Body of pancreas (tissue), 4 donors: ENCODE results near the gene ARHGEF4. TPM values are rescaled to one million over a fixed set of nuclear protein-coding genes. Genes with fewer than 3 reads are reported as not detected.

Experiments
- ATAC-seq: fragments of 150-250 bp; one replicate; pipeline ENCODE4 v1.9.1; 2016
- DNase-seq, 4 donors: peaks; one replicate each; pipeline ENCODE4 v3.0.0-alpha.2; 2019
- H3K27ac ChIP-seq, 4 donors: fragments of 200-600 bp; sonication (generic); 1 replicate in 3 of 4; 2 replicates in 1 of 4; pipeline versions ENCODE4 v1.5.1 to v1.6.1; 2016 to 2019; ENCODE audit warnings: mild to moderate bottlenecking in 1 of 4, mixed read lengths in 1 of 4, moderate library complexity in 1 of 4
- H3K27me3 ChIP-seq, 2 donors: fragments of 200-600 bp; sonication (generic); one replicate each; pipeline ENCODE4 v1.6.0; 2016; ENCODE audit warnings: mild to moderate bottlenecking in 1 of 2
- H3K36me3 ChIP-seq, 2 donors: fragments of 200-600 bp; sonication (generic); replicated peaks in 1 of 2; 2 replicates each; pipeline ENCODE4 v1.5.1; 2016; ENCODE audit warnings: low read depth in 2 of 2; ENCODE audit not compliant: insufficient read depth in 1 of 2
- H3K4me1 ChIP-seq: fragments of 200-600 bp; sonication (generic); one replicate; pipeline ENCODE4 v1.6.0; 2016
- H3K4me3 ChIP-seq, 2 donors: fragments of 200-600 bp; sonication (generic); 1 replicate in 1 of 2; 2 replicates in 1 of 2; pipeline ENCODE4 v1.5.1; 2016 to 2019
- H3K9me3 ChIP-seq, 3 donors: fragments of 200-600 bp; sonication (generic); 1 replicate in 2 of 3; 2 replicates in 1 of 3; pipeline ENCODE4 v1.5.1; 2016
- CTCF ChIP-seq, 7 experiments: fragments of 450-650 bp in 4 of 7; fragments of 200-600 bp in 3 of 7; sonication (generic) in 3 of 7; IDR thresholded peaks; one replicate each; pipeline ENCODE4 v1.5.1; 2016 to 2019; ENCODE audit warnings: antibody characterized with exemption in 7 of 7
- POLR2A ChIP-seq, 3 donors: fragments of 450-650 bp; IDR thresholded peaks; one replicate each; pipeline ENCODE4 v1.6.1; 2016; ENCODE audit warnings: antibody characterized with exemption in 3 of 3, mild to moderate bottlenecking in 2 of 3
- WGBS, 2 donors: methylation state at CpG; one replicate each; pipeline ENCODE4 v1.1.5; 2017; 5-methylcytosine and 5-hydroxymethylcytosine counted together
- intact Hi-C: fragments of 100-400 bp; cut with DNase I; formaldehyde crosslinking; loops from one replicate; pipeline ENCODE4 v1.15.1; 2023
- total RNA-seq, 2 donors: library from RNA; depleted of rRNA; stranded (reverse); fragments of >200 nt; gene quantifications; one replicate each; pipeline ENCODE4 v1.1.0, GENCODE V29; 2016

ARHGEF4 gene
- total RNA-seq, 2 donors from 2014 or later, result 28.8 to 39.9 TPM

GRCh38 chr2:131045286-131046027, 208.7 kb downstream of the ARHGEF4 start:
- H3K4me1 ChIP-seq, result peaks cover 23% of the 10 kb centered on the region
- no peak for TF ChIP-seq POLR2A (IDR thresholded peaks at IDR 0.05)
- TF ChIP-seq CTCF (IDR thresholded peaks at IDR 0.05), result no peak
- H3K27ac ChIP-seq, result no peak overlapping the region
- H3K9me3 ChIP-seq, result no peaks in the 10 kb centered on the region
- intact Hi-C loops, result no loop called here
- 82 to 89% methylated on average over 2 to 8 of the region's 8 CpGs for WGBS, 2 donors
- DNase-seq (no peak), ATAC-seq (no peak)
- H3K36me3 ChIP-seq, result peaks cover 0 to 6% of the 10 kb centered on the region in 2 donors
- no peak overlapping the region for H3K4me3 ChIP-seq
- H3K27me3 ChIP-seq, result no peaks in the 10 kb centered on the region

- Histone ChIP-seq H3K4me1 (peaks cover 15% of the 10 kb centered on the region), H3K4me3 (no peak overlapping the region), H3K9me3 (no peaks in the 10 kb centered on the region), H3K36me3 (peaks cover 5 to 9% of the 10 kb centered on the region in 2 donors), H3K27ac (no peak overlapping the region), H3K27me3 (no peaks in the 10 kb centered on the region)
- DNase-seq (peak in 2 of 4 donors; percentile 33 to 40), ATAC-seq (no peak)
- TF ChIP-seq CTCF (IDR thresholded peaks at IDR 0.05) (no peak), POLR2A (IDR thresholded peaks at IDR 0.05) (no peak)
- 85 to 87% methylated on average over 19 to 29 of the region's 32 CpGs for WGBS, 2 donors
- intact Hi-C loops, result no loop called here
These were observed 209.6 kb downstream of the ARHGEF4 start for GRCh38 chr2:131046028-131046917.

- Histone ChIP-seq H3K27ac (no peak overlapping the region), H3K4me3 (no peak overlapping the region), H3K36me3 (peaks cover 5 to 17% of the 10 kb centered on the region in 2 donors), H3K9me3 (no peaks in the 10 kb centered on the region), H3K27me3 (no peaks in the 10 kb centered on the region), H3K4me1 (peaks cover 7% of the 10 kb centered on the region)
- no peak for TF ChIP-seq POLR2A (IDR thresholded peaks at IDR 0.05)
- no peak for TF ChIP-seq CTCF (IDR thresholded peaks at IDR 0.05)
- DNase-seq (peak in 1 of 4 donors; percentile 33), ATAC-seq (no peak)
- intact Hi-C loops, result no loop called here
- WGBS, 2 donors, result 92 to 95% methylated on average over 18 of the region's 18 CpGs
These were observed 210.4 kb downstream of the ARHGEF4 start for GRCh38 chr2:131046918-131047652.

GRCh38 chr2:131047920-131048560, 211.3 kb downstream of the ARHGEF4 start:
- Histone ChIP-seq H3K4me3 (no peak overlapping the region), H3K27me3 (no peaks in the 10 kb centered on the region), H3K27ac (no peak overlapping the region), H3K4me1 (no peaks in the 10 kb centered on the region), H3K36me3 (peaks cover 12 to 27% of the 10 kb centered on the region in 2 donors), H3K9me3 (no peaks in the 10 kb centered on the region)
- TF ChIP-seq CTCF (IDR thresholded peaks at IDR 0.05) (no peak), POLR2A (IDR thresholded peaks at IDR 0.05) (no peak)
- ATAC-seq (no peak), DNase-seq (no peak)
- 82 to 85% methylated on average over 11 of the region's 11 CpGs for WGBS, 2 donors
- intact Hi-C loops, result no loop called here
